ENCODE results near the gene DYNC1LI1.

The DYNC1LI1 gene

GRCh38 chr3:32570421-32571191, at the start of gene DYNC1LI1:
Gene DYNC1LI1, minus strand, starts transcription at chr3:32570858. Its CDS starts 88 bp downstream, at chr3:32570770.
- in situ Hi-C loops (cut with MboI; ENCODE audit: low pct_unique_long_range_greater_than_20kb, low sequenced_read_pairs, unreplicated experiment) = no loop called here
- peak; percentile 96 for DNase-seq (ENCODE audit: low spot score)
- no peak for TF ChIP-seq CTCF (IDR thresholded peaks at IDR 0.05; ENCODE audit: extremely low read depth, insufficient read depth, missing control alignments)

GRCh38 chr3:32619395-32619794, 48.7 kb upstream of the DYNC1LI1 start:
- DNase-seq (ENCODE audit: low spot score) = no peak
- no peak for TF ChIP-seq CTCF (IDR thresholded peaks at IDR 0.05; ENCODE audit: extremely low read depth, insufficient read depth, missing control alignments)
- in situ Hi-C loops (cut with MboI; ENCODE audit: low pct_unique_long_range_greater_than_20kb, low sequenced_read_pairs, unreplicated experiment) = no loop called here

GRCh38 chr3:32616267-32616962, 45.8 kb upstream of the DYNC1LI1 start:
- TF ChIP-seq CTCF (IDR thresholded peaks at IDR 0.05; ENCODE audit: extremely low read depth, insufficient read depth, missing control alignments) = no peak
- DNase-seq (ENCODE audit: low spot score) = no peak
- in situ Hi-C loops (cut with MboI; ENCODE audit: low pct_unique_long_range_greater_than_20kb, low sequenced_read_pairs, unreplicated experiment) = no loop called here

- no peak for TF ChIP-seq CTCF (IDR thresholded peaks at IDR 0.05; ENCODE audit: extremely low read depth, insufficient read depth, missing control alignments)
- in situ Hi-C loops (cut with MboI; ENCODE audit: low pct_unique_long_range_greater_than_20kb, low sequenced_read_pairs, unreplicated experiment) = no loop called here
- no peak for DNase-seq (ENCODE audit: low spot score)
Measured at GRCh38 chr3:32614956-32615355, 44.3 kb upstream of the DYNC1LI1 start.

- no peak for TF ChIP-seq CTCF (IDR thresholded peaks at IDR 0.05; ENCODE audit: extremely low read depth, insufficient read depth, missing control alignments)
- no peak for DNase-seq (ENCODE audit: low spot score)
- in situ Hi-C loops (cut with MboI; ENCODE audit: low pct_unique_long_range_greater_than_20kb, low sequenced_read_pairs, unreplicated experiment) = no loop called here
Measured at GRCh38 chr3:32613183-32613582, 42.5 kb upstream of the DYNC1LI1 start.

GRCh38 chr3:32612547-32612946, 41.9 kb upstream of the DYNC1LI1 start:
- no peak for TF ChIP-seq CTCF (IDR thresholded peaks at IDR 0.05; ENCODE audit: extremely low read depth, insufficient read depth, missing control alignments)
- DNase-seq (ENCODE audit: low spot score) = no peak
- in situ Hi-C loops (cut with MboI; ENCODE audit: low pct_unique_long_range_greater_than_20kb, low sequenced_read_pairs, unreplicated experiment) = no loop called here
